ENCODE results near the gene GALK2. TPM values are rescaled to one million over a fixed set of nuclear protein-coding genes. Genes with fewer than 3 reads are reported as not detected.

Gene GALK2
- total RNA-seq, 1 experiment from 2014 or later = 35.0 TPM

DNA sequence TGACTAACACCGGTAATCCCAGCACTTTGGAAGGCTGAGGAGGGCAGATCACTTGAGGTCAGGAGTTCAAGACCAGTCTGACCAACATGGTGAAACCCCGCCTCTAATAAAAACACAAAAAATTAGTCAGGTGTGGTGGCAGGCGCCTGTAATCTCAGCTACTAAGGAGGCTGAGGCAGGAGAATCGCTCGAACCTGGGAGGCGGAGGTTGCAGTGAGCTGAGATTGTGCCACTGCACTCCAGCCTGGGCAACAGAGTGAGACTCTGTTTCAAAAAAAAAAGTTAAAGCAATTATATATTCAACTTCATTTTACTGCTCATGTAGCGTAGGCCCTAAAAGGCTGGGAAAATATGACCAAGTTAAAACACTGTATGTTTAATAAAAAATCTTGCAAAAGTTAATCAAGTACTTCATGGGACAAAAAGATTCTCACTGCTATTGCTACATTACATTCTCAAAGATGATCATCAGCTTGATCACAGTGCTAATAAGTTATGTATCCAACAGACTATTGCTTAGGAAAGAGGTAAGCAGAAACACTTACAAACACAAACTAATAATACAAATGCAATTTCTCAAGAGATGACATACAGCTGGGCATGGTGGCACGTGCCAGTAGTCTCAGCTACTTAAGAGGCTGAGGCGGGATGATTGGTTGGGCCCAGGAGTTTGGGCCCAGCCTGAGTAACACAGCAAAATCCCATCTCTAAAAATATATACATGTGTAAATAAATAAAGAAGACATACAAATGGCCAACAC lies 17.3 kb upstream of the GALK2 start:
- DNase-seq (ENCODE audit: low read depth, low spot score) (no peak), ATAC-seq (no peak)
- Histone ChIP-seq H3K4me3 (ENCODE audit: low read depth in 2 of 2, low read length in 2 of 2) (no peak overlapping the region), H3K27me3 (ENCODE audit: control insufficient read depth, insufficient read depth, low read length) (no peaks in the 10 kb centered on the region), H3K9me3 (ENCODE audit: control insufficient read depth, insufficient read depth, low read depth, low read length) (no peaks in the 10 kb centered on the region), H3K4me1 (ENCODE audit: control insufficient read depth, insufficient read depth, low read length) (peaks cover 5% of the 10 kb centered on the region; the same call in 1 of the 2 replicates), H3K36me3 (ENCODE audit: control insufficient read depth, insufficient read depth, low read length) (no peaks in the 10 kb centered on the region; the same call in 1 of the 2 replicates), H3K27ac (ENCODE audit: low read length) (no peak overlapping the region)
- in situ Hi-C loops (cut with HindIII; ENCODE audit: low pct_unique_long_range_greater_than_20kb, low sequenced_read_pairs) = no loop called here
- TF ChIP-seq POLR2AphosphoS5 (IDR thresholded peaks at IDR 0.05; ENCODE audit: low read depth, low read length) (no peak), SIN3A (IDR thresholded peaks at IDR 0.05; ENCODE audit: borderline replicate concordance, insufficient read depth, low read depth, low read length) (no peak), REST (IDR thresholded peaks at IDR 0.05; ENCODE audit: insufficient read depth in 1 of 2, low read depth in 2 of 2, low read length in 1 of 2) (no peak), TCF7L2 (IDR thresholded peaks at IDR 0.05; ENCODE audit: low read depth, low read length) (no peak)
- TF ChIP-seq, protein P1, sequence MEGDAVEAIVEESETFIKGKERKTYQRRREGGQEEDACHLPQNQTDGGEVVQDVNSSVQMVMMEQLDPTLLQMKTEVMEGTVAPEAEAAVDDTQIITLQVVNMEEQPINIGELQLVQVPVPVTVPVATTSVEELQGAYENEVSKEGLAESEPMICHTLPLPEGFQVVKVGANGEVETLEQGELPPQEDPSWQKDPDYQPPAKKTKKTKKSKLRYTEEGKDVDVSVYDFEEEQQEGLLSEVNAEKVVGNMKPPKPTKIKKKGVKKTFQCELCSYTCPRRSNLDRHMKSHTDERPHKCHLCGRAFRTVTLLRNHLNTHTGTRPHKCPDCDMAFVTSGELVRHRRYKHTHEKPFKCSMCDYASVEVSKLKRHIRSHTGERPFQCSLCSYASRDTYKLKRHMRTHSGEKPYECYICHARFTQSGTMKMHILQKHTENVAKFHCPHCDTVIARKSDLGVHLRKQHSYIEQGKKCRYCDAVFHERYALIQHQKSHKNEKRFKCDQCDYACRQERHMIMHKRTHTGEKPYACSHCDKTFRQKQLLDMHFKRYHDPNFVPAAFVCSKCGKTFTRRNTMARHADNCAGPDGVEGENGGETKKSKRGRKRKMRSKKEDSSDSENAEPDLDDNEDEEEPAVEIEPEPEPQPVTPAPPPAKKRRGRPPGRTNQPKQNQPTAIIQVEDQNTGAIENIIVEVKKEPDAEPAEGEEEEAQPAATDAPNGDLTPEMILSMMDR (IDR thresholded peaks at IDR 0.05) = no peak
- BruUV-seq (replicated peaks) = no TSS peak
- ChIA-PET POLR2A (interaction anchor here (0.7 kb wide), 1 partner anchor 29 kb away, joined by 3 read pairs; no protein-coding TSS in a partner anchor), CTCF (no interaction called here)
- intact Hi-C loops (cut with micrococcal nuclease; ENCODE audit: unreplicated experiment) = no loop called here

DNA sequence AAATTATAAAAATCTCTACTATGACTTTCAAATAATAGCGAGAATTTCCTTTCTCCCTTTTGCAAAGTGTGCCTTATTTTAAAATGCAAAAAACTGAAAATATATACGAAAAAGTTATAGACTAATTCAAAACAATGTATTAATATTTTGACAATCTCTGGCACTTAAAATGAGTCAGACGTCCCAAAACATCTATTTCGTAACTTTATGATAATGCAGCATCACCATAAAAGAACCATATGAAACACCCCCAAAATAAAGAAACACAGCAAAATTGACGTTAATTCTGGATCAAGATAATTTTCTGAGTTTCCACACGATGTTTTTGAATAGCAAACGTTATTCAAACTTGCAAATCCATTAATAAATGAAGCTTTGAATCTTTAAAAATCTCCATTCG lies 15.7 kb upstream of the GALK2 start:
- no peak for TF ChIP-seq TCF7L2 (IDR thresholded peaks at IDR 0.05; ENCODE audit: low read depth, low read length)
- TF ChIP-seq, protein P1 (IDR thresholded peaks at IDR 0.05) = no peak
- H3K4me3 ChIP-seq (ENCODE audit: low read depth in 2 of 2, low read length in 2 of 2) = peak overlapping the region; percentile 97 to 98
- peak overlapping the region; percentile 93 for H3K27ac ChIP-seq (ENCODE audit: low read length)
- H3K27me3 ChIP-seq (ENCODE audit: control insufficient read depth, insufficient read depth, low read length) = no peaks in the 10 kb centered on the region
- no peaks in the 10 kb centered on the region for H3K9me3 ChIP-seq (ENCODE audit: control insufficient read depth, insufficient read depth, low read depth, low read length)
- in situ Hi-C loops (cut with HindIII; ENCODE audit: low pct_unique_long_range_greater_than_20kb, low sequenced_read_pairs) = no loop called here
- CTCF ChIA-PET = no interaction called here
- no peak for DNase-seq (ENCODE audit: low read depth, low spot score)
- no peak for ATAC-seq
- H3K4me1 ChIP-seq (ENCODE audit: control insufficient read depth, insufficient read depth, low read length) = peaks cover 3% of the 10 kb centered on the region; the same call in 1 of the 2 replicates
- H3K36me3 ChIP-seq (ENCODE audit: control insufficient read depth, insufficient read depth, low read length) = no peaks in the 10 kb centered on the region; the same call in 1 of the 2 replicates
- BruUV-seq (replicated peaks) = no TSS peak
- intact Hi-C loops (cut with micrococcal nuclease; ENCODE audit: unreplicated experiment) = no loop called here
- POLR2A ChIA-PET = no interaction called here

Measured in Panc1 (cell line).